Measurements from ENCODE around the gene CORO7.

The CORO7 gene

DNA sequence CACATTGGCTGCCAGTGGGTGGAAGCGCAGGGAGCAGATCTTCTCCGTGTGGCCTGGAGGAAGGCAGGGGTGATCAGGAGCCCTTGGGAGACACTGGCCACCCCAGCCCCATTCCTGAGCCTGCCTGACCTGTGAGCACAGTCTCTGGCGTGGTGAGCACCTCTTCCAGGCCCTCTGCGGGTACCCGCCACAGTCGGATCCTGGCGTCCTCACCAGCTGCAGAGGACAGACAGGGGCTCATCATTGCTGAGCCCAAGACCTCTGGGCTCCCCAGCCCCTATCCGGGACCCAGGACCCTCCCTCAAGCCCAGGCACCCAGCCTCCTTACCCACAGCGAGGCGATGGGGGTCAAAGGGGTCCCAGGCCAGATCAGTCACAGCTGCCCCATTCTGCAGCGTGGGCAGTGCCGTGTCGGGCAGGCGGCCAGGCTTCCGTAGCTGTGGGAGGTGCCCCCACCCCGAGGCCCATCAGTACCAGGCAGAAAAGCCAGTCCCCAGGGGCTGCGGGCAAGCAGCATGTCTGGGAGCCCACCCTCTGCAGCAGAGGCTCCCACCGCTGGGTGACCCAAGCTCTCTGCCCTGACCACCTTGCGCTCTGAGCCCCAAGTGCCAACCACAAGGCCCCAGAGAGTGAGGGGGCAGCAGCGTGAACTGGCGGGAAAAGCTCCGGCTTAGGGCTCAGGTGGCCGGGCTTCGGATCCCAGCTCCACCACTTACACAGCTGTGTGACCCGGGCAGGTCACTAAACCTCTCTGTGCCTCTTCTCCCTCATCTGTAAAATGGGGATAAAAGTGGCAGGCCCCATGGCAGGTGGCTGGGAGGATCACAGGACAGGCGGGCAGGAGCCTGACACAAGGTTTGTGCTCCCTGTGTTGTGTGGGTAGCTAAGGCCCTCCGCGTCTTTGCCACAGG lies 55.1 kb downstream of the CORO7 start:
- H2BK15ac ChIP-seq (ENCODE audit: low read depth, poor library complexity, severe bottlenecking): no peak overlapping the region
- no peak overlapping the region for H2BK5ac ChIP-seq (ENCODE audit: low read depth, low read length, poor library complexity, severe bottlenecking)
- H3K4me3 ChIP-seq (ENCODE audit: insufficient read depth in 1 of 2, low read depth in 1 of 2, low read length in 2 of 2): no peak overlapping the region
- H3K27ac ChIP-seq (ENCODE audit: low read length, poor library complexity, severe bottlenecking): no peak overlapping the region
- H3K36me3 ChIP-seq (ENCODE audit: control insufficient read depth in 1 of 2, insufficient read depth in 2 of 2, low read depth in 1 of 2, low read length in 2 of 2): peaks cover 5 to 63% of the 10 kb centered on the region in 2 experiments
- no peak overlapping the region for H4K8ac ChIP-seq (ENCODE audit: low read length)
- H2AK5ac ChIP-seq (ENCODE audit: low read length, severe bottlenecking): no peak overlapping the region
- no peaks in the 10 kb centered on the region for H3K9me3 ChIP-seq (ENCODE audit: control insufficient read depth, low read length)
- peak overlapping the region in 1 of 2 experiments; percentile 29 for H2BK12ac ChIP-seq (ENCODE audit: low read length in 2 of 2)
- H3K4ac ChIP-seq (ENCODE audit: low read depth in 1 of 2, low read length in 2 of 2): no peak overlapping the region
- no peak overlapping the region for H2BK120ac ChIP-seq (ENCODE audit: low read depth, low read length)
- no peak overlapping the region for H4K91ac ChIP-seq (ENCODE audit: low read length)
- no peak overlapping the region for H3K23ac ChIP-seq (ENCODE audit: low read length in 2 of 2)
- H2AFZ ChIP-seq (ENCODE audit: low read depth, low read length): no peak overlapping the region
- no peak for DNase-seq
- no peaks in the 10 kb centered on the region for H3K27me3 ChIP-seq (ENCODE audit: control insufficient read depth in 1 of 2, insufficient read depth in 1 of 2, low read length in 2 of 2)
- H3K4me2 ChIP-seq (ENCODE audit: low read length, poor library complexity, severe bottlenecking): no peak overlapping the region
- no peaks in the 10 kb centered on the region for H3K79me1 ChIP-seq (replicated peaks; ENCODE audit: low read length, poor library complexity, severe bottlenecking)
- peak overlapping the region in 1 of 2 experiments; percentile 53 for H3K14ac ChIP-seq (ENCODE audit: low read length in 2 of 2)
- H3K18ac ChIP-seq (ENCODE audit: low read depth in 1 of 2, low read length in 2 of 2): peak overlapping the region in 1 of 2 experiments; percentile 28
- H3K9ac ChIP-seq (ENCODE audit: low read length): no peak overlapping the region
- peaks cover 19% of the 10 kb centered on the region for H3K4me1 ChIP-seq (ENCODE audit: control insufficient read depth, insufficient read depth, low read depth, low read length)
- 97% methylated on average over 27 of the region's 28 CpGs for WGBS

DNA sequence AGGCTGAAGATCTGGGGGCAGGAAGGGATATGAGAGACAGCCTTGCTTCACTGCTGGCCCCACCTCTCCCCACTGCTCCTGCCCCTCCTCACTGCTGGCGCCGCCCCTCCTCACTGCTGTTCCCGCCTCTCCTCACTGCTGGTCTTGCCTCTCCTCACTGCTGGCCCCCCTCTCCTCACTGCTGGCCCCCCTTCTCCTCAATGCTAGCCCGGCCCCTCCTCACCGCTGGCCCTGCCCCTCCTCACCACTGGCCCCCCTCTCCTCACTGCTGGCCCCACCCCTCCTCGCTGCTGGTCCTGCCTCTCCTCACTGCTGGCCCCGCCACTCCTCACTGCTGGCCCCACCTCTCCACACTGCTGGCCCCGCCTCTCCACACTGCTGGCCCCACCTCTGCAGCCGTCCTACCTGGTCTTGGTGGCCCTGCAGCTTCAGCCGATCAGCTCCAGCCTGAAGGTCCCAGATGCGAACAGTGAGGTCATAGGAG lies 55.8 kb downstream of the CORO7 start:
- H3K36me3 ChIP-seq (ENCODE audit: control insufficient read depth in 1 of 2, insufficient read depth in 2 of 2, low read depth in 1 of 2, low read length in 2 of 2): peaks cover 5 to 58% of the 10 kb centered on the region in 2 experiments
- peak overlapping the region; percentile 33 for H4K8ac ChIP-seq (ENCODE audit: low read length)
- peak overlapping the region in 1 of 2 experiments; percentile 28 for H3K18ac ChIP-seq (ENCODE audit: low read depth in 1 of 2, low read length in 2 of 2)
- no peaks in the 10 kb centered on the region for H3K9me3 ChIP-seq (ENCODE audit: control insufficient read depth, low read length)
- H3K4ac ChIP-seq (ENCODE audit: low read depth in 1 of 2, low read length in 2 of 2): peak overlapping the region in 1 of 2 experiments; percentile 4
- peak; percentile 59 for DNase-seq
- no peaks in the 10 kb centered on the region for H3K27me3 ChIP-seq (ENCODE audit: control insufficient read depth in 1 of 2, insufficient read depth in 1 of 2, low read length in 2 of 2)
- H3K23ac ChIP-seq (ENCODE audit: low read length in 2 of 2): no peak overlapping the region
- H3K9ac ChIP-seq (ENCODE audit: low read length): no peak overlapping the region
- H2BK120ac ChIP-seq (ENCODE audit: low read depth, low read length): no peak overlapping the region
- H3K4me3 ChIP-seq (ENCODE audit: insufficient read depth in 1 of 2, low read depth in 1 of 2, low read length in 2 of 2): no peak overlapping the region
- peak overlapping the region in 1 of 2 experiments; percentile 53 for H3K14ac ChIP-seq (ENCODE audit: low read length in 2 of 2)
- H2AFZ ChIP-seq (ENCODE audit: low read depth, low read length): no peak overlapping the region
- peak overlapping the region; percentile 41 for H4K91ac ChIP-seq (ENCODE audit: low read length)
- no peak overlapping the region for H2BK15ac ChIP-seq (ENCODE audit: low read depth, poor library complexity, severe bottlenecking)
- no peak overlapping the region for H2AK5ac ChIP-seq (ENCODE audit: low read length, severe bottlenecking)
- 75% methylated on average over 11 of the region's 11 CpGs for WGBS
- no peaks in the 10 kb centered on the region for H3K79me1 ChIP-seq (replicated peaks; ENCODE audit: low read length, poor library complexity, severe bottlenecking)
- H3K4me1 ChIP-seq (ENCODE audit: control insufficient read depth, insufficient read depth, low read depth, low read length): peaks cover 19% of the 10 kb centered on the region
- H3K27ac ChIP-seq (ENCODE audit: low read length, poor library complexity, severe bottlenecking): no peak overlapping the region
- no peak overlapping the region for H2BK5ac ChIP-seq (ENCODE audit: low read depth, low read length, poor library complexity, severe bottlenecking)
- H2BK12ac ChIP-seq (ENCODE audit: low read length in 2 of 2): peak overlapping the region in 1 of 2 experiments; percentile 51
- H3K4me2 ChIP-seq (ENCODE audit: low read length, poor library complexity, severe bottlenecking): no peak overlapping the region

DNA sequence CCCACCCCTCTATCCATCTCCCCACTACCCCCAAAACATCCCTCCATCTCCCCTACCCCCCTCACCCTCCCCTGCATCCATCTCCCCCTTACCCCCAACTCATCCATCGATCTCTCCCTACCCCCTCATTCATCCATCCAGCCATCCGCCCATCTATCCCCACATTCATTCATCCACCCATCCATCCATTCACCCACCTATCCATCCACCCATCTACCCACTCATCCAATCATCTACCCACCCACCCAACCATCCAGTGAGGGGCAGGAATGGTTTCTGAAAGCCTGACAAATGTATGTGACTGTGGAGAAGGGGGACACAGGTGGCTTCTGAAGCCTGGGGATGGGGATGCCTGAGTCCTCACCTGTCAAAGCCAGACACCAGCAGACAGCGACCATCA lies 56.5 kb downstream of the CORO7 start:
- DNase-seq: no peak

GRCh38 chr16:4358831-4359561 lies 57.4 kb downstream of the CORO7 start:
- Histone ChIP-seq H3K4me2 (ENCODE audit: low read length, poor library complexity, severe bottlenecking) (no peak overlapping the region), H3K4ac (ENCODE audit: low read depth in 1 of 2, low read length in 2 of 2) (peak overlapping the region in 1 of 2 experiments; percentile 2), H2BK12ac (ENCODE audit: low read length in 2 of 2) (no peak overlapping the region), H3K79me1 (replicated peaks; ENCODE audit: low read length, poor library complexity, severe bottlenecking) (no peaks in the 10 kb centered on the region), H3K9ac (ENCODE audit: low read length) (no peak overlapping the region), H3K14ac (ENCODE audit: low read length in 2 of 2) (no peak overlapping the region), H4K8ac (ENCODE audit: low read length) (no peak overlapping the region), H2BK120ac (ENCODE audit: low read depth, low read length) (no peak overlapping the region), H4K91ac (ENCODE audit: low read length) (peak overlapping the region; percentile 77), H2BK15ac (ENCODE audit: low read depth, poor library complexity, severe bottlenecking) (no peak overlapping the region), H3K27me3 (ENCODE audit: control insufficient read depth in 1 of 2, insufficient read depth in 1 of 2, low read length in 2 of 2) (no peaks in the 10 kb centered on the region), H2AK5ac (ENCODE audit: low read length, severe bottlenecking) (no peak overlapping the region), H3K4me3 (ENCODE audit: insufficient read depth in 1 of 2, low read depth in 1 of 2, low read length in 2 of 2) (no peak overlapping the region), H3K27ac (ENCODE audit: low read length, poor library complexity, severe bottlenecking) (no peak overlapping the region), H3K18ac (ENCODE audit: low read depth in 1 of 2, low read length in 2 of 2) (no peak overlapping the region), H3K4me1 (ENCODE audit: control insufficient read depth, insufficient read depth, low read depth, low read length) (peaks cover 19% of the 10 kb centered on the region), H2AFZ (ENCODE audit: low read depth, low read length) (no peak overlapping the region), H3K23ac (ENCODE audit: low read length in 2 of 2) (no peak overlapping the region), H3K36me3 (ENCODE audit: control insufficient read depth in 1 of 2, insufficient read depth in 2 of 2, low read depth in 1 of 2, low read length in 2 of 2) (peaks cover 5 to 53% of the 10 kb centered on the region in 2 experiments), H3K9me3 (ENCODE audit: control insufficient read depth, low read length) (no peaks in the 10 kb centered on the region), H2BK5ac (ENCODE audit: low read depth, low read length, poor library complexity, severe bottlenecking) (no peak overlapping the region)
- 42% methylated on average over 16 of the region's 19 CpGs for WGBS
- DNase-seq: peak; percentile 43

More for the DNA sequence above, 56.5 kb downstream of the CORO7 start:
- H3K36me3 ChIP-seq (ENCODE audit: control insufficient read depth in 1 of 2, insufficient read depth in 2 of 2, low read depth in 1 of 2, low read length in 2 of 2): peaks cover 5 to 53% of the 10 kb centered on the region in 2 experiments
- H4K8ac ChIP-seq (ENCODE audit: low read length): no peak overlapping the region
- H3K18ac ChIP-seq (ENCODE audit: low read depth in 1 of 2, low read length in 2 of 2): no peak overlapping the region
- H3K9ac ChIP-seq (ENCODE audit: low read length): no peak overlapping the region
- no peak overlapping the region for H2BK15ac ChIP-seq (ENCODE audit: low read depth, poor library complexity, severe bottlenecking)
- H3K4ac ChIP-seq (ENCODE audit: low read depth in 1 of 2, low read length in 2 of 2): no peak overlapping the region
- H3K14ac ChIP-seq (ENCODE audit: low read length in 2 of 2): no peak overlapping the region
- H3K4me1 ChIP-seq (ENCODE audit: control insufficient read depth, insufficient read depth, low read depth, low read length): peaks cover 19% of the 10 kb centered on the region
- WGBS: 88% methylated on average over 3 of the region's 3 CpGs
- H3K79me1 ChIP-seq (replicated peaks; ENCODE audit: low read length, poor library complexity, severe bottlenecking): no peaks in the 10 kb centered on the region
- no peak overlapping the region for H2AK5ac ChIP-seq (ENCODE audit: low read length, severe bottlenecking)
- H2AFZ ChIP-seq (ENCODE audit: low read depth, low read length): no peak overlapping the region
- no peaks in the 10 kb centered on the region for H3K27me3 ChIP-seq (ENCODE audit: control insufficient read depth in 1 of 2, insufficient read depth in 1 of 2, low read length in 2 of 2)
- no peaks in the 10 kb centered on the region for H3K9me3 ChIP-seq (ENCODE audit: control insufficient read depth, low read length)
- H3K27ac ChIP-seq (ENCODE audit: low read length, poor library complexity, severe bottlenecking): no peak overlapping the region
- H2BK120ac ChIP-seq (ENCODE audit: low read depth, low read length): no peak overlapping the region
- H3K4me3 ChIP-seq (ENCODE audit: insufficient read depth in 1 of 2, low read depth in 1 of 2, low read length in 2 of 2): no peak overlapping the region
- H2BK5ac ChIP-seq (ENCODE audit: low read depth, low read length, poor library complexity, severe bottlenecking): no peak overlapping the region
- no peak overlapping the region for H3K4me2 ChIP-seq (ENCODE audit: low read length, poor library complexity, severe bottlenecking)
- peak overlapping the region in 1 of 2 experiments; percentile 51 for H2BK12ac ChIP-seq (ENCODE audit: low read length in 2 of 2)
- no peak overlapping the region for H3K23ac ChIP-seq (ENCODE audit: low read length in 2 of 2)
- no peak overlapping the region for H4K91ac ChIP-seq (ENCODE audit: low read length)

Data from mesenchymal stem cell (in vitro differentiated cells and primary cell).